Neuron (in vitro differentiated cells): ENCODE measurements around the gene TFAM.
"Not testable (repeated sequence)": the region's sequence is repeated elsewhere in the genome, so short reads cannot be mapped to it uniquely, and the experiment has no call there.

ENCODE experiments used
- H2AFZ ChIP-seq: one replicate; pipeline ENCODE4 v1.6.1; 2013; ENCODE audit warnings: low read depth, mild to moderate bottlenecking, inconsistent platforms, low read length, moderate library complexity
- H3K27me3 ChIP-seq: one replicate; pipeline ENCODE4 v1.6.1; 2013; ENCODE audit warnings: low read length; ENCODE audit not compliant: insufficient read depth
- H3K36me3 ChIP-seq: one replicate; pipeline ENCODE4 v1.6.1; 2013; ENCODE audit warnings: low read length; ENCODE audit not compliant: insufficient read depth
- H3K4me1 ChIP-seq: one replicate; pipeline ENCODE4 v1.6.1; 2013; ENCODE audit warnings: low read length; ENCODE audit not compliant: insufficient read depth
- H3K4me3 ChIP-seq: 2 replicates; pipeline ENCODE4 v1.5.1; 2013; ENCODE audit warnings: mild to moderate bottlenecking, low read length, moderate library complexity
- H3K9me3 ChIP-seq: one replicate; pipeline ENCODE4 v1.6.1; 2013; ENCODE audit warnings: low read length

Gene TFAM

GRCh38 chr10:58389024-58389423 lies 3.8 kb downstream of the TFAM start:
- Histone ChIP-seq H2AFZ (no peak overlapping the region), H3K36me3 (peaks cover 67% of the 10 kb centered on the region), H3K9me3 (no peaks in the 10 kb centered on the region), H3K27me3 (no peaks in the 10 kb centered on the region), H3K4me3 (no peak overlapping the region), H3K4me1 (peaks cover 10% of the 10 kb centered on the region)

DNA sequence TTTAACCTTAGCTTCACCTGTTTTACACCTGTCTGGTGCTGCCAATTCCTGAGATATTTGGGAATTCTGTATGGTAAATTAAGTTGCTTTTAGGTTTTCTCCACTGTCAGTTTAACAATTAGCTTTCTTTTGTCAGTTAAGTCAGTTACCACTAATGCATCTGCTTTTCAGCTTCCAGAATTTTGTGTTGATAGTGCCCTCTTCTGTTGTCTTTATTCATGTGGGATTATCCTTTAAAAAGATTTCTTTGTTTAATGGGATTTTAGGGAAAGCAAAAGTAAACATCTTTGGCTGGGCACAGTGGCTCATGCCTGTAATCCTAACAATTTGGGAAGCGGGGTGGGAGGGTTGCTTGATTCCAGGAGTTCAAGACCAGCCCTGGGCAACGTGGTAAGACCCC lies 8.1 kb downstream of the TFAM start:
- Histone ChIP-seq H3K9me3 (no peaks in the 10 kb centered on the region), H3K4me1 (no peaks in the 10 kb centered on the region), H3K27me3 (no peaks in the 10 kb centered on the region), H3K4me3 (no peak overlapping the region), H3K36me3 (peaks cover 85% of the 10 kb centered on the region), H2AFZ (no peak overlapping the region)

DNA sequence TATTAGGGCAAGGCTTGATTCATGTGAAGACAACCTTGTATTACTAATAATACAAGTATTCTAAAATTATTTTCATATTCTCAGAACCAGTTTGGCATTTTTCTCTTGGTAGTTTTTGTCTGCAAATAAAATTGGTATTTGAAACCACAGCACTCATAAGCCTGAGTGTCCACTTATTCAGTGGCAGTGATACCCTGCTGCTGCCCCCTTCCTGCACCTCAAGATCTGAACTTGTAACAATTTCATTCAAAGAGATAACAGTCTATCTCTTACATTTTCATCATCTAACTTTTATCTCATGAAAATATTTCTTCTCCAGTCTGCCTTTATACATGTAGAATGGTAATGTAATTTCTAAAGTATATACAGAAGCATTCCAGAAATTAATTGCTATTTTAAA lies 9.3 kb downstream of the TFAM start:
- Histone ChIP-seq H3K4me1 (no peaks in the 10 kb centered on the region), H3K36me3 (peaks cover 74% of the 10 kb centered on the region), H3K27me3 (no peaks in the 10 kb centered on the region), H2AFZ (no peak overlapping the region), H3K9me3 (no peaks in the 10 kb centered on the region), H3K4me3 (no peak overlapping the region)

DNA sequence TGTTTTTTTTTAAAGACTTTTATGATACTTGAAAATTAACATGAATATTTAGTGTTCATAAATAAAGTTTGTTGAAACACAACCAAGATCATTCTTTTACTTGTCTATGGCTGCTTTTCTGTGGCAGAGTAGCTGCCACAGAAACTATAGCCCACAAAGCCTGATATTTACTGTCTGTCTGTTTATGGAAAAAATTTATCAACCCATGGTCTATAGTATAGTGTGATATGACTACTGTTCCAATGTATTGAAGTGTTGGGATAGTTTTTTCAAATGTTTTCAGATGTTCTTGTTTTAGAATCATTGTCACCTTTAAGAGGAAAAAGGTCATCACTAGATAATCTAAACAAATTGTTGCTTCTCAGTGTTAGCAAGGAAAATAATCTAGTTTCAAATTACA lies 10.8 kb downstream of the TFAM start:
- no peaks in the 10 kb centered on the region for H3K27me3 ChIP-seq
- H3K9me3 ChIP-seq = no peaks in the 10 kb centered on the region
- peaks cover 59% of the 10 kb centered on the region for H3K36me3 ChIP-seq
- H3K4me3 ChIP-seq = no peak overlapping the region
- H2AFZ ChIP-seq = no peak overlapping the region
- H3K4me1 ChIP-seq = no peaks in the 10 kb centered on the region

GRCh38 chr10:58397830-58398229 lies 12.6 kb downstream of the TFAM start:
- no peak overlapping the region for H3K4me3 ChIP-seq
- no peak overlapping the region for H2AFZ ChIP-seq
- H3K36me3 ChIP-seq = peaks cover 45% of the 10 kb centered on the region
- no peaks in the 10 kb centered on the region for H3K27me3 ChIP-seq
- no peaks in the 10 kb centered on the region for H3K9me3 ChIP-seq
- H3K4me1 ChIP-seq = no peaks in the 10 kb centered on the region

DNA sequence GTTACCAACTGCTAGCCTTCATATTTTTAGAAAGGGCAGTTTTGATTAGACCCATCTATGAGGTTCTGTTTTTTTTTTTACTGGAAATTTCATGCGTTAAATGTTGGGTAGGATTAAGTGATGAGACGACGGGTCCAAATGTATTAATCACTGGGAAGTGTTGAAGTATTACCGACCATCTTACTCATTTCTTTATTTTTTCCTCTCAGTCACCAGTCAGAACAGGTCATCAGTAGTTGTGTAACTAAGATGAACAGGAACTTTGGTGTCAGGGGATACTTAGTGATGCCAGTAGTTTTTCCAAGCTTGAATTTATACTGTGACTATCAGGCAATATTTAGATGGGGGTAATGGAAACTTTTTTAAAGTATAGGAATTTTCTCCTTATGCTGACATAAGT lies 14.2 kb downstream of the TFAM start:
- H3K9me3 ChIP-seq = no peaks in the 10 kb centered on the region
- no peaks in the 10 kb centered on the region for H3K27me3 ChIP-seq
- H3K4me3 ChIP-seq = no peak overlapping the region
- H2AFZ ChIP-seq = no peak overlapping the region
- no peaks in the 10 kb centered on the region for H3K4me1 ChIP-seq
- H3K36me3 ChIP-seq = peaks cover 32% of the 10 kb centered on the region

DNA sequence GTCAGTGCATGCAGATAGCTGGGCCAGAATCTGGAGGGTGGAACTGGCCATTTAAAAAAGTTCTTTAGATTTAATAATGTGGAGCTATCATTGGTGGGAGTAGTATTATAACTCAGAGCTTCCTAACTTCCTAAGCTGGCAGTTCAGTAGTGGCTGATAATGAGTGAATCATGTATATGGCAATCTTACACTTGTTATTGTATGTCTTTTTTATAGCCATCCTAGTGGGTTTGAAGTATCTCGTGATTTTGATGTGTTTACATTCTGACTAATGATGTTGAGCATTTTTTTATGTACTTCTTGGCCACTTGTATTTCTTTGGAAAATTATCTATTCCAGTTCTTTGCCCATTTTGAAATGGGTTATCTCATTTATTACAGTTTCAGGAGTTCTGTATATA lies 15.4 kb downstream of the TFAM start:
- Histone ChIP-seq H3K36me3 (peaks cover 21% of the 10 kb centered on the region), H3K9me3 (no peaks in the 10 kb centered on the region), H3K27me3 (no peaks in the 10 kb centered on the region), H3K4me3 (no peak overlapping the region), H2AFZ (no peak overlapping the region), H3K4me1 (no peaks in the 10 kb centered on the region)

DNA sequence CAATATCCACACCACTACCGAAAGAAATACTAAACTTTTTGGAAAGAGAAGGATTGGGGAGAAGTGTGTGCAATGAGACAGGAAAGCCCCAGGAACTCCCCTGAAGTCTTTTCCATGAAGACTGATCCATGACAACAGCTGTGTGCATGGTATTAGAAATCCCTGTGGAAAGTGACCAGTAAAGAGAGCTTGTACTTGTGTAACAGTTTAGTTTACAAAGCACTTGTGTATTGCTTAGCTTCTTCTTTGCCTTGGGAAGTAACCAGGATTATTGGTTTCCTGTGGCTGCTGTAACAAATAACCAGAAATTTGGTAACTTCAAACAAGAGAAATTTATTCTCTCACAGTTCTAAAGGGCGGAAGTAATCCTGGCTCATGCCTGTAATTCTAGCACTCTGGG lies 18.8 kb downstream of the TFAM start:
- Histone ChIP-seq H3K4me1 (no peaks in the 10 kb centered on the region), H3K4me3 (no peak overlapping the region), H3K27me3 (no peaks in the 10 kb centered on the region), H3K36me3 (no peaks in the 10 kb centered on the region), H2AFZ (no peak overlapping the region), H3K9me3 (no peaks in the 10 kb centered on the region)

DNA sequence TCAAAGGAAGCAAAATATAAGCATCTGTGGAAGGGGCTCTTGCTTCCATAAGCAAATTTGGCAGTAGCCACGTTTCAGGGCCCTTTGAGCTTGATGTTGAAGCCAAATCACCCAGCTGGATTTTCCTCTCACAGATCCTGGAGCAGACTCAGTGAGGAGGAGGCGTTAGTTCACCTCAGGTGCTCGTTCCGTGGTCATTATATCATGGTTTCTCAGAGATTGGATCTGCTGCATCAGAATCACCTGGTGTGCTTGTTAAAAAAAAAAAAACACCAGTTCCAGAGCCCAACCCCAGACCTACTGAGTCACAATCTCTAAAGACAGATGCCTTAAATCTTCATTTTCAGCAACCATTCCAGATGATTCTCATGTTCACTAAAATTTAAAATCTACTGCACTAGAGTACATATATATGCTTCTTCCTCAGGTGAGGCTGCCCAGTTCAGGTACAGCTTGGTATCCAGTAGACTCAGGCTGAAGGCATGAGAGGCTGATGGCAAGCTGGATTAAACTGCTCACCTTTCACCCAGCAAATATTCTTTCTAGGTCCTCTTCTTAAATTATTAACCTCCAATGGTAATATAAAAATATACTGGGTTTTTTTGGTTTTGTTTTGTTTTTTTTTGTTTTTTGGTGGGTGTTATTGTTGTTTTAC lies 24.9 kb downstream of the TFAM start:
- H3K27me3 ChIP-seq = peaks cover 8% of the 10 kb centered on the region
- H3K4me1 ChIP-seq = peaks cover 8% of the 10 kb centered on the region
- H3K9me3 ChIP-seq = no peaks in the 10 kb centered on the region
- no peak overlapping the region for H3K4me3 ChIP-seq
- no peak overlapping the region for H2AFZ ChIP-seq
- no peaks in the 10 kb centered on the region for H3K36me3 ChIP-seq

- no peak overlapping the region for H2AFZ ChIP-seq
- H3K9me3 ChIP-seq = no peaks in the 10 kb centered on the region
- peaks cover 8% of the 10 kb centered on the region for H3K27me3 ChIP-seq
- H3K4me1 ChIP-seq = peaks cover 8% of the 10 kb centered on the region
- no peaks in the 10 kb centered on the region for H3K36me3 ChIP-seq
- H3K4me3 ChIP-seq = no peak overlapping the region
These were observed 27.3 kb downstream of the TFAM start for GRCh38 chr10:58412502-58412961.

DNA sequence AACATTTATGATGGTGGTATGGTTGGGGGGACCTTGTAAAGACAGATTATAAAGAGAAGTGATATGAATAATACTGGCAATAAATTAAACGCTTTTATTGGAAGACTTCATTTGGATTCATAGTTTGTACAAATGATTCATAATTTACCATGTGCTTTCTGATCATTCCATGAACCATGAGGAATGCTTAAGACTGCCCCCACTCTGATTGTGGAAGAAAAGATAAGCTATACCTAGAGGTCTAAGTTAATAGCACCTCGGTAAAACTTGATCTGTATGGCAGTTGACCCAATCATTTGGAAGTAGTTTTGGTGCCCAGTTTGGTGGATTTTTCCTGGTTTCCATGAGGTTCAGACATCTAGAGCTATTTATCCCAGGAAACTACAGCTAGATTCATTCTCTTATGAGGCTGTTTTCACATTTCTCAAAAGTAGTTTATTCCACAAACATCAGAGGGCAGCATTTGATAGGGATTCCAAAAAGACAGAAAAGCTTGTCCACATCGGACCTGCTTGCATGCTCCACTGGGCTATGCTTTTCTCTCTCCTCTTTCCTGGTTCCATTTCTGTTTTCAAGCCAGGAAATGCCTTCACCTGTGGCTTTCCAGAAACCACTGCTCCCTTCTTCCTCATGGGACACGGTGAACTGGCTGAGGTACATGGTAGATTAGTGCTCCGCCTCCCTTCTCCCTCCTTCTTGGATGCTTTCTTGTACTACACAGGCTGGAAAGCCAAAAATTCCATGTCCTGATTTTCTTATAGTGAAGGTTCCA lies 29.2 kb downstream of the TFAM start:
- Histone ChIP-seq H3K36me3 (no peaks in the 10 kb centered on the region), H2AFZ (no peak overlapping the region), H3K9me3 (no peaks in the 10 kb centered on the region), H3K4me1 (peaks cover 8% of the 10 kb centered on the region), H3K4me3 (no peak overlapping the region), H3K27me3 (peaks cover 8% of the 10 kb centered on the region)

DNA sequence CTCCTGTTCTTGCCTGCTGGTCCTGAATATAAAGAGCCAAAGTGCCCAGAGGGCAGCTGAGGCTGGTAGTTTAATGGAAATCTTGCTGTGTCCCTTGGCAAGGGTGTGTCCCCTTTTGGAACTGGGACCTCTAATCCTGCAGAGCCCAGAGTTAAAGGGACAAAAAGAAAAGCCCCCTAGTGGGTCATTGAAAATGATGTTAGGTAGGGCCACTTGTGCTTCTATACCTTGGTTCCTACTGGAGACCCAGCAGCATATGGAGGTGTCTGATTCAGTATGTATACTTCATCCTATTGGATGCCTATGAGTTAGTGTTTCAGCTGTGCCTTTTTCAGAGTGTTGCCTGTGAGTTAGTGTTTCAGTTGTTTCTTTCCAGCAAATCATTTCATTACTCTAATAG lies 30.5 kb downstream of the TFAM start:
- H3K4me3 ChIP-seq = no peak overlapping the region
- peaks cover 8% of the 10 kb centered on the region for H3K27me3 ChIP-seq
- no peaks in the 10 kb centered on the region for H3K36me3 ChIP-seq
- peaks cover 8% of the 10 kb centered on the region for H3K4me1 ChIP-seq
- H2AFZ ChIP-seq = no peak overlapping the region
- H3K9me3 ChIP-seq = no peaks in the 10 kb centered on the region

DNA sequence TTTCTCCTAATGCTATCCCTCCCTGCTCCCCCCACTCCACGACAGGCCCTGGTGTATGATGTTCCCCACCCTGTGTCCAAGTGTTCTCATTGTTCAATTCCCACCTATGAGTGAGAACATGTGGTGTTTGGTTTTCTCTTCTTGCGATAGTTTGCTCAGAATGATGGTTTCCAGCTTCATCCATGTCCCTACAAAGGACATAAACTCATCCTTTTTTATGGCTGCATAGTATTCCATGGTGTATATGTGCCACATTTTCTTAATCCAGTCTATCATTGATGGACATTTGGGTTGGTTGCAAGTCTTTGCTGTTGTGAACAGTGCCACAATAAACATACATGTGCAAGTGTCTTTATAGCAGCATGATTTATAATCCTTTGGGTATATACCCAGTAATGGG lies 32.7 kb downstream of the TFAM start:
- not testable (repeated sequence) for H3K9me3 ChIP-seq, H3K27me3 ChIP-seq, H3K4me1 ChIP-seq, H2AFZ ChIP-seq, H3K36me3 ChIP-seq, H3K4me3 ChIP-seq
